HG02981 (cell line): ENCODE measurements around the gene ITGA8.
"Not testable (repeated sequence)": the region's sequence is repeated elsewhere in the genome, so short reads cannot be mapped to it uniquely, and the experiment has no call there.

Source experiments
- ATAC-seq: cut with Tn5 transposase; IDR thresholded peaks from one replicate; pipeline ENCODE4 v1.9.1; 2021; ENCODE audit warnings: mild to moderate bottlenecking, moderate library complexity; ENCODE audit not compliant: unreplicated experiment

The ITGA8 gene

DNA sequence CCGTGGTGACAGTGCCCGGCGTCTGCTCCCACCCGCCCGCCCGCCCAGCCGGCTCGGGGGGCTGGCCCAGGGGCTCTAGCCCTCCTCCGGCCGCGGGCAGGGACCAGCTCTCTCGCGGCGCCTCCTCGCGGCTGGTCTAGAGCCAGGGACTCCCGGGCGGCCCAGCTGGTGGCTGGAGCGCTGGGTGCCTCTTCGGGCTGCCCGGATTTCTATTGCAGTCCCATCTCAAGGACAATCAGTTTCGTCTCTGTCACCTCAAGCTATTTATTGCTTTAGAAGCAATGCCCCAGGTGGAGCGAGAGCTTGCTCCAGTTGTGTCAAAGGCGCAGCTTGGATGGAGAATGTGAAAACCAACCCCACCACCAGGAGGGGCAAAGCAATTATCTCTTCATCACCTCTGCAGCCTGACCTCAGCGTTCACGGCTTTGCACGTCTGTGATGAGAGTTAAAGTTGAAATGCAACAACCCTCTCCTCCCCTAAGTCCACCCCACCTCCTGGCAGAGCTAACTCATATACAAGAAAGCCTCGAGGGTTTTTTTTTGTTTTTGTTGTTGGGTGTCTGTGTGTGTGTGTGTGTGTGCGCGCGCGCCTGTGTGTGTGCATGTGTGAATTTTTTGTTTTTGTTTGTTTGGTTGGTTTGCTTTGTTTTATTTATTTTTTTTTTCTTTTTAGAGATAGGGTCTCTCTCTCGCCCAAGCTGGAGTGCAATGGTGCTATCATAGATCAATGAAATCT lies at the start of gene ITGA8:
TSS of gene ITGA8 (minus strand) at position 24 of the 736 bp plus-strand sequence. CDS start 151 bp downstream, outside the sequence.
- ATAC-seq = no peak

DNA sequence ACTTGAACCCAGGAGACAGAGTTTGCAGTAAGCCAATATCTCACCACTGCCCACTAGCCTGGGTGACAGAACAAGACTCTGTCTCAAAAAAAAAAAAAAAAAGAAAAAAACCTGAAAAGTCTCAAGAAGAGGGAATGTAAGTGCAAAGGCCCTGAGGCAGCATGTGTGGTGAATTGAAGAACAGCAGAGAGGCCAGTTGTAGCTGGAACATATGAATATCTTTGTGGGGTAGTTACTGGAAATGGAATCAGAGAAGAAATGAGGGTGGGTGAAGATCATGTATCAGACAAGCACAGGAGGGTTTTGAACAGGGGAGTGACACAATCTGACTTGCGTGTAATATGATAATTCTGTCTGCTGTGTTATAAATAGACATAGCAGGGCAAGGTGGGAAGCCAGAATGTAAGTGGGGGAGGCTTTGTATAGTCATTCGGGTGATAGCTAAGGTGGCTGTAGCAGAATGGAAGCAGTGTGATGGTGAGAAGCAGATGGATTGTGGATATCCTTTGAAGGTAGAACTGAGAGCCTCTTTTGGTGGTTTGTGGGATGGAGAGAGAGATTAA lies 45.3 kb upstream of the ITGA8 start:
- ATAC-seq = no peak

DNA sequence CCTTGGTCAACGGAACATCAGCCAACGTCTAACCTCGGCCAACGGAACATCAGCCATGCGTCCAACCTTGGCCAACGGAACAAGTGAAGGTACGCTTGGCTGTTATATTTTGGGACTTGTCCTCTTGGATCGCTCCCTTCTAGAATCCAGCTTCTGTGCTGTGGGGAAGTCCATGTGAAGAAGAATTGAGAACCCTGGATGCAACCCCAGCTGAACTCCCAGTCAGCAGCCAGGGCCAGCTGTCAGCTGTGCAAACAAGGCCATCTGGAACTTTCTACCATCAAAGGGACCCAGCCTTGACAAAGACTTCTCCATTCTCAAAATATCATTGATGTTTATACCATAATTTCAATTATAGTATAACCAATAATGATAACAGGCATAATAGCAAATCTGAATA lies 43.3 kb upstream of the ITGA8 start:
- ATAC-seq = no peak

DNA sequence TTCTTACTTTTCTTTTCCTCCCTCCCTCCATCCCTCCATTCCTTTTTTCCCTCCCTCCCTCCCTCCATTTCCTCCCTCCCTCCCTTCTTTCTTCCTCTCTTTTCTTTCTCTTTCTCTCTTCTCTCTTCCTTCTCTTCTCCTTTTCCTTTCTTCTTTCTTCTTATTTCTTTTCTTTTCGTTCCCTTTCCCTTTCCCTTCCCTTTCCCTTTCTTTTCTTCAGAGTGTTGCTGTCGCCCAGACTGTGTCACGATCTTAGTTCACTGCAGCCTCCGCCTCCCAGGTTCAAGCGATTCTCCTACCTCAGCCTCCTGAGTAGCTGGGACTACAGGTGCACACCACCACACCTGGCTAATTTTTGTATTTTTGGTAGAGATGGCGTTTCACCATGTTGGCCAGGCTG lies 42.5 kb upstream of the ITGA8 start:
- not testable (repeated sequence) for ATAC-seq

DNA sequence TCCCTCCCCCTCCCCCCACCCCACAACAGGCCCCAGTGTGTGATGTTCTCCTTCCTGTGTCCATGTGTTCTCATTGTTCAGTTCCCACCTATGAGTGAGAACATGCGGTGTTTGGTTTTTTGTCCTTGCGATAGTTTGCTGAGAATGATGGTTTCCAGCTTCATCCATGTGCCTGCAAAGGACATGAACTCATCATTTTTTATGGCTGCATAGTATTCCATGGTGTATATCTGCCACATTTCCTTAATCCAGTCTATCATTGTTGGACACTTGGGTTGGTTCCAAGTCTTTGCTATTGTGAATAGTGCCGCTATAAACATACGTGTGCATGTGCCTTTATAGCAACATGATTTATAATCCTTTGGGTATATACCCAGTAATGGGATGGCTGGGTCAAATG lies 41.5 kb upstream of the ITGA8 start:
- not testable (repeated sequence) for ATAC-seq

DNA sequence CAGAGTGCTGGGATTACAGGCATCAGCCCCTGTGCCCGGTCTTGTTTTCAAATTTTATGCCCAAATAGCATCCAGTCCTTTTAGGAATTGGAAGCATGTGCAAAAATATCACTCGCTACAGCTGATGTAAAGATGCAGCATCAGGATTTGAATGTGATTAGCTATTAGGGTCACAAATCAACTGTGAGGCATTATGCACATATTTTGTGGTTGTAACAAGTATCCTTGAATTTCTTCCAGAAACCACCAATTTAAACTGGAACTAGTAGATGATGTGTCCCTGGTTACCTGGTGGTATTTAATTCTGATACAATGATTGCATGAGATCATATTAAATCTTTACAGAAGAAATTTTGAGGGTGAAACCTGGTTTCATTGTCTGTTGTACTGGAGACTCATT lies 41.0 kb upstream of the ITGA8 start:
- ATAC-seq = no peak

DNA sequence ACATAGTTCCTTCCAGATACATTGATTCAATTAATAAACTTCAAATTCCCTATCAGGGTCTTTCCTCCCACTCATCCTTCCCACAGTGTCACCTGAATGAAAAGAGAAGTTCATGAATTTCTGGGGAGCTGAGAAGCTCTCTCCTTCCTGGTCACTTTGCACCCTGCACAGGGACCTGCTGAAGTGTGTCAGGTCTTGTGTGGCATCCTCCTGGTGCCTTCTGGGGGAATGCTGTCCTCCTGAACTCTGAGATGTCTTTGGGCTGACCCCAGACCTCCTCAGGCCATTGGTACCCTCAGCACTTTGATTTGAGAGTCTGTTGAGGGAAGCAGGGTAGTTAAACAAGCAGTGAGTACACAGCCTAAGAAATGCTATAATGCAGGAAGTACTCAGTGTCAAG lies 39.5 kb upstream of the ITGA8 start:
- ATAC-seq = no peak

DNA sequence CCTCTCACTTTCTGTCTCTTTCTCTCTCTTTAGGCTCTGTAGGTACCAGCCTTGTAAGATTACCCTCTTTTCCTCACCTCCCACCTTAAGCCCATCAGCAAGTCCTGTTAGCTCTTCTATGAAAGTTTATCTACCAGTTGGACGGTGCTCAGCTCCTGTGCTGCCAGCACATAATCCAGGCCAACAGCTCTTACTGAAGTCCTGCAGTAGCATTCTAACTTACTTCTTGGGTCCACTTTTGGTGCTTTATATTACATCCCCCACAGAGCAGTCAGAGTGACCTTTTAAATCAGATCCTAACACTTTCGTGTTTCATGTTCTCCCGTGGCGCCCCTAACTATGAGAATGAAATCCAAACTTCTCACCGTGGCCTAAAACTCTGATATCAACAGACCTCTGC lies 38.9 kb upstream of the ITGA8 start:
- ATAC-seq = no peak

DNA sequence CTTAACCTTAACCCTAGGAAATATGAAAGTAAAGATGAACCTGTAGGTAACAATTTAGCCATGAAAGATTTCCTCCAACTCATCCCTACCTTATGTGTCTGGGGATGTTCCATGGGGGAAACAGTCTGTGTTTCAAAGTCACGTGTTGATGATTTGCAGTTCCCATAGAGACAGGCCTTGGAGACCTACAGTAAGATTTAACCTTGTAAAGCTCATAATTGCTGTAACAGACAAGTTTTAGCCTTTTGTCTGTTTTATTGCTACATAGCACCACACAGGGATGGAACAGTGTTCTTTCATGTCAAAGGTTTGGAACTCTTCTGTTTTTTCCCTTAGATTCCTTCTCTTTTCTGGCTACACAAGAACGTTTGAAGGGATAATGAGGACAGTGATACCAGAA lies 35.2 kb upstream of the ITGA8 start:
- ATAC-seq = no peak

DNA sequence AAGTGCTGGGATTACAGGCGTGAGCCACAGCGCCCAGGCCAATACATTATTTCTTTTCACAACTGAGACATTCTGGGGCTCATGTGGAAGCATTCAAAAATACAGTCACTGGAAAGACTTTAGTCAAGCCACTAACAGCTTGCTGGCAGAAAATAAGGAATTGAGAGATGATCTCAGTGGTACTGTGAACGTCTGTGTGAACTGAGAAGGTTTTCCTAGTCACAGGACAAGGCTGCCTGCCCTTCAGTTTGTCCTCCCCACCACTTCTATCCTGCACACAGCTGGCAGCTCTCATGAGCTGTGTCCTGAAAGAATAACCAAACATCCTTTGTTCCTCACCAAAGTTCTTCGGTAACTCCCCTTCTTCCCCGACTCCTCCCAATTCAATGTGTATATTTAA lies 31.3 kb upstream of the ITGA8 start:
- ATAC-seq = no peak

DNA sequence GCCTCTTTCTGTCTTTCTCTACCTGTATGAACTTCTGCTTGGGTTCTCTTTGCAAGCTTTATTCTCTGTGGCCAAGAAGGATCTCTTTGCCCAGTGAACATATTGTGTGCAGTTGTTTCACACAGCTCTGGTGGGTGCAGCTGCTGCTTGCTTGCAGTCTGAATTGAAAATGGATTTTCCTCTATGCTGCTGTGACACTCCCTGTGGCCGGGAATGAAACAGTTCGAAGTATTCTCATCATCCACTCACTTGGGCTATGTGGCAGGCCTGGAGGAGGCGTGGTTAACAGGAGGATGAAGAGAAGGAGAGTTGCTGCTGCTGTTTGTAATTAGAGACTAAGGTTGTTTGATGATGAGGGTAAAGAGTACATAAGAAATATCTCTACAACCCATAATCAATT lies 28.4 kb upstream of the ITGA8 start:
- ATAC-seq = no peak

DNA sequence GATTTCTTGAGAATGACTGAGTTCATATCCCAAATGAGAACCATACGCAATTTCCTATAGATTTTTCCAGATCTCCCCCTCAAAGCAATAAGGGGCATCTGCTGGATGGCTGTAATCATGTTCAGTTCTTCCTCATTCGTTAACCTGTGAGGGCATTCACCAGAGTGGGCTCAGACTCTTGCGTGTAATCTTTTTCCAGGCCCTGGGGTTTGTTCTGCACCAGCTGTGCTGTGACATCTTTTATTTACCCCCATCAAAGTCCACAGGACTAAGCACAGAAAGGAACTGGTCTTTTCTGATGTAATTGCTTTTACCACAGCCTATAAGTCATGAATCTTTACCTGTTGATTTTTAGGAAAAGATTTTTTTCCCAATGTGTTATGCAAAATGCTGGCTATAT lies 27.9 kb upstream of the ITGA8 start:
- ATAC-seq = no peak

DNA sequence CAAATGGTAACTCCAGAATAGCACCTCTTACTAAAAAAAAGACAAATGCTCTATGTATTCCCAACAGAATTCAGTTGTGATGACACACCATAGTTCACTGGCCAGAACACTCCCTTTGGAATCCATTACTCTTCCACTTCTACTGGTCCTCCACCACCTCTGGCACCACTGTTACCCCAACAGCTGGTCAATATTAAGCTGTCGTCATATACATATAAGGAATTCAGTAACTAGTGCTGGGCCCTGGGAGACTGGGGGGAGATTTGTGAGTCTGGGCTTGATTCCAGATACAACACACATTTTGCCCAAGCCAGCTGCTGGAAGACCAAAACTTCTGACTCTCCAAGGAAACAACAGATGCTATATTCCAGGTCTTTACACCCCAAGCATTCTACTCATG lies 26.0 kb upstream of the ITGA8 start:
- no peak for ATAC-seq

DNA sequence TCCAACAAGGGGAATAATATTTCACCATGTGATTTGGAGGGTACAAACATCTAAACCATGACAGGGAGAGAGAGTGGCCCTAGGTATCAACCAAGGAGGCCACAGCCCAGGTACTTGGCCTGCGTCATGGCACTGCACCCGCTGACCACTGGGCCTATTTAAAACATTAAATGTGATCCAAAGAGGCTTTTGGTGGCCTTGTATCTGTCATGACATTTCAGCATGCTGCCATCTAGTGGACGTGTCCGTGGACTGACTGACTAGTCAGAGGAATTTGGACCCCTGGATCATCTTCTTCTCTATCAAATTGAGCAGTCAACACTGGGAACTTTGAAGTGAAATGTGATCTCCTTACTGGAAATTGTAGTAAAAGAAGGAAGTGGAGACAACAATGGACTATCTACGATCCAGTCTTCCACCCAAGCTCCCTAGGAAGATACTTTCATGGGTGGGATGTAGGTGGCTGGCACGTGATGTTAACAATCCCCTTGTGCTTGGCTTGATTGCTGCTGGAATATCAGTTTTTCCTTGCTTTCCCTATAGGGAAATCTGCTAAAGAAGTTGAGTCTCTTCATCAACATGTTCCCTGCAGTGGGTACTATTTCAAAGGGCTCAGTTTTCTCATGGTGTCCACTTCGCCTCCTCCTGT lies 24.6 kb upstream of the ITGA8 start:
- peak; percentile 68 for ATAC-seq

DNA sequence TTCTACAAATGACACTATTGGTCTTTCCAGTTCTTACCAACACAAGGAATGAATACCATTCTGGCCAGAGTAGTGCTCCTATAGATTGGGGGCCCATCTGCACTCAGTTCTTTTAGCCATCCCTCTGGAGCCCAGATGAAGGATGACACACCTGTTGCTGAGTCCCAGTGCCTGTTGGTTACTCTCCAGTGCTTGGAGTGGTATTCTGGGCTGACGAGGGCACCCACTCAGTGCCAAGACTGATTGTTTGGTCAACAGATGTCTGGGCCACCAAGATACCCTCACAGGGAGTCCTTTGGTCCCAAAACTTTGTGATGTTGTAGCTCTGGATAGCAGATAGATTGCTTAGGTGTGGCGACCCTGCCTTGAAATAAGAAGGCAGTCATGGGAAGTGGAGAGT lies 23.7 kb upstream of the ITGA8 start:
- no peak for ATAC-seq

DNA sequence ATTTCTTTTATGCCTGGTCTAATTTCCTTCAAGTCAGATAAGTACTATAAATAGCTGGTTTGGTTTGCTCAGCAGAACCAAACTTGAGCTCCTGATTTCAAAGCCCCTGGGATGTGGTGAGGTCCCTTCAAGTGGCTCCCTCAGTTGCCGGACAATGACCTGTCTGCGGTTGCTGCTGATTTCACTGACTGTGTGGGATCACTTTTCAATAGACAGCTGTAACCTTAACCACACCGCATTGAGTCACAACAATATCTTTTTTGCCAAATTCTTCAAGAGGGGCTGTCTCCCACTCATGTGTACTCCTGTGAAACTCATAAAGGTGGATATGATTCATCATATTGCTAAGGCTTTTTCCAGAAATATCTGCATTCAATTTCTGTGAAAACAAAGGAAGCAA lies 23.1 kb upstream of the ITGA8 start:
- no peak for ATAC-seq

DNA sequence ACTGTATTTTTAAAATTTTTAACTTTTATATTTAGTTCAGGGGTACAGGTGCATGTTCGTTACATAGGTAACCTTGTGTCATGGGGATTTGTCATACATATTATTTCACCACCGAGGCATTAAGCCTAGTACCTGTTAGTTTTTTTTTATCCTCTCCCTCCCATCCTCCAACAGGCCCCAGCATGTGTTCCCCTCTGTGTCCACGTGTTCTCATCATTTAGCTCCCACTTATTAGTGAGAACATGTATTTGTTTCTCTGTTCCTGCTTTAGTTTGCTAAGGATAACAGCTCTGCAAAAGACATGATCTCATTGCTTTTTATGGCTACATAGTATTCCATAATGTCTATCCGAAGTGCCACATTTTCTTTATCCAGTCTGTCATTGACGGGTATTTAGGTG lies 22.4 kb upstream of the ITGA8 start:
- ATAC-seq = no peak

DNA sequence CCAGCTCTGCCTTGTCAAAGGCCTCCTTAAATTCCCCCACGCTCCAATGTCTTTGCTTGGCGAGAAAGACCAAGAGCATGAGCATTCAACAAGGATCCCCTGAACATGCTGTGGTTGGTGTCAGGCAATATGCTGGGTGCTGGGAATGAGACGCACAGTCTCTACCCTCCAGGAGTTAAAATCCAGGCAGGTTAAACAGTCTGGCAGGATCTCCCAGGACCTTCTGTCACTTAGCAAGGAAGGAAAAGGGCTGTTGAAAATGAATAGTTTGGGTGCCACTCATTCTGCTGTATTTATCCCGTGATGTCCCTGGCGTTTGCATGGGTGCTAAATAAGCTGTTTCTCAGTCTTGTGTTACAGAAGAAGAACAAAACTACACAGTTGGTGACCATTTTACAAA lies 21.9 kb upstream of the ITGA8 start:
- no peak for ATAC-seq

DNA sequence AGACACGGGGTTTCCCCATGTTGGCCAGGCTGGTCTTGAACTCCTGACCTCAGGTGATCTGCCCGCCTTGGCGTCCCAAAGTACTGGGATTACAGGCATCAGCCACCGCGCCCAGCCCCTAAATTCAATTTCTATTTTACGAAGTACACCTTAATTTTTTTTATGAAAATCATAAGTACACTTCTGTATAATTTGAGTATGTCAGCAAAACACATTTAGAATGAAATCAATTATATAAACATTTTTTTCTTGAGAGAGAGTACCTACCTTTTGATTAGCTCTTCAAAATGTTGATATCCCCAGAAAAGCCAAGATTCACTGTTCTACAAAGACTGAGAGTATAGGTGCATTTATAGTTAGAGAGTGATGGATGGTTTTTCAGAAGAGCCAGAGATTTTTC lies 20.5 kb upstream of the ITGA8 start:
- no peak for ATAC-seq

DNA sequence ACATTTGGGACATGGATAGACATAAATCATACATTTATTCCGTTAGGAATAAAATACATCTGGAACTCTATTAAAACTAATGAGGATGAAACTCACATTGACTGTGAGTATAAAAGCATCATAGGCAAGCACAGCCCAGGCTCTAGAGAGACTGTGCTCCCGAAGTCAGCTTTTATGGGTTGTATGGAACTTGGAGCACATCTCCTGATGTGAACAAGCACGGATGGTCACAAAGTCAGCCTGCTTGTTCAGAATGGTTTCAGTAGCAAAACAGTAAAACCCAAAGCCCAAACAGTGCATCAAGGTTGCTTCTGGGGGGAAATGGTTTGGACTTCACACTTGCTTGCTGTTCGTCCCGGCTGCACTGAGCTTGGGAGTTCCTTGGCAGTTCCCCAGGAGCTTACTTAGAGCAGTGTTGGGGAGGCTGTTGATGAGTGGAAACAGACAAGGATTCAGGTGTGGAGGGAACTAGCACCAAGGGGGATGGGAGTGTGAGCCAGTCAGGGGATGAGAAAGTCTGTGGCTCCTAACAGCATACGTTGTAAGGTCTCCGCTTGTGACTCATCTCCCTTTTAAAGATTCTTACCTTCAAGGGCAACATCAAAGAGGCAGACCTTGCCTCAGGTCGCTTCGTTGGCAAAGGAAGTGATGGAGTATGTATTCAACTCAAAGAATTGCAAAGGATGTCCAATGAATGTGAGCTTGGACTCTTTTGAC lies 19.7 kb upstream of the ITGA8 start:
- ATAC-seq = no peak

DNA sequence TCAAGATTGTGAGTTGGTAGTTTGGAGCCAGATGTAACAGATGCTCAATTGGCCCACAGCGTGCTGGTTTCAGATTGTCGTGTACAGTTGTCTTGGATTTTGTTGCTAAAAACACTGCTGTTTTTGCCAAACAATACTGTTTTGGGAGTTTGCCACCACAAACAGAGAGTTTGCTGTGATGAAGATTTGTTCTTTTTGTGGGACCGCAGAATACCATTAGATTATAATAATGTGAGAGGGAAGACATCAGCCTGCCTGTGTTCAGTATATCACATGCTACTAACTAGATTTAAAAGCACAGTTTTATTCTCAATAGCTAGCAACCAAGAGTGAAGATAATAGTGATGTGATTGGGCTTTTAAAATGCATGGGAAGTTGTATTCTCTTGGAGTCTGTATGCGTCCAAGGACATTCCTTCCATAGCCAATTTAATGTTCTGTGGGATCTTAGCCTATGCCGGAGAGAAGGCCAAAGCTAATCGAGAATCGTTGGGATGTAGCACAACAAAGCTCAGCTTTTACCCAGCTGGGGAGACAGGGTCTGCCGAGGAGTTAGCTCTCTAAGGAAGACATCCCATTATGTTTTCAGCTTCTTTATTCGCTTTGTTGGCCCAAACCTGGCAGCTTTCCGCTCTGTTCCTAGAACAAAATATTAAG lies 18.7 kb upstream of the ITGA8 start:
- no peak for ATAC-seq
